COLO668 (cell line): ENCODE measurements around the gene DIAPH1.

ENCODE experiments used
- DNase-seq: peaks from one replicate; lab custom pipeline; 2025; ENCODE audit not compliant: unreplicated experiment; lab: John Stamatoyannopoulos, UW

The DIAPH1 gene

GRCh38 chr5:141522301-141522700, 96.5 kb downstream of the DIAPH1 start:
- no peak for DNase-seq

GRCh38 chr5:141521244-141521781, 97.5 kb downstream of the DIAPH1 start:
- DNase-seq: peak; percentile 3

- no peak for DNase-seq
Measured at GRCh38 chr5:141519605-141520565, 98.9 kb downstream of the DIAPH1 start.

DNA sequence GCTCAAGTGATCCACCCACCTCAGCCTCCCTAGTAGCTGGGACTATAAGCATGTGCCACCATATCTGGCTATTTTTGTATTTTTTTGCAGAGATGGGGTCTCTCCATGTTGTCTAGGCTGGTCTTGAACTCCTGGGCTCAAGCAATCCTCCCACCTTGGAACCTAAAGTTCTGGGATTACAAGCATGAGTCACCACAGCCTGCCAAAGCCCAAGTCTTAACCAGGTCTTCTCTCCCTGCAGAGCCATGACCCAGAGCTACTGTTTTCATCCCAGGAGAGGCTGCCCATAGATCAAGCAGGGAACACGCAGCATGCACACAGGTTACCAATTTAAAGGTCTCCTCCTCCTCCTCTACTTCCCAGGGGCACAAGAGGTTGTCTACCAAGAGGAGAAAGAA, 100.2 kb downstream of the DIAPH1 start:
- no peak for DNase-seq

- DNase-seq: no peak
Measured at GRCh38 chr5:141517880-141518617, 100.8 kb downstream of the DIAPH1 start.

GRCh38 chr5:141517312-141517711, 101.5 kb downstream of the DIAPH1 start:
- DNase-seq: no peak

DNA sequence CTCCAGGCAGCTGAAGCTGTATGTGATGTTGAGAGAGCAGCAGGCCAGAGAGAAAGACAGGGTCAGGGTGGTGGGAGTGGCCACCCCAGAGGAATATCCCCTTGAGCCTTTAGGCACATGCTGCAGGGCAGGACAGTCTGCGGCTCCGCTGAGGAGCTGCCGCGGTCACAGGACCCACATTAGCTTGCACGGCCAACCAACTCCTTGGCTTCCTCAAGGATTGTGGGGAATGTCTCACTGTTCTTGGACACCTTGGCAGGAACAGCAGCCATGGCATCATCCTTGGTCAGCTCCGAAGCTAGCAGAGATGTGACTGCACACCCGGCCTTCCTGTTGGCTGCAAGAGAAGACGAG, 102.2 kb downstream of the DIAPH1 start:
- no peak for DNase-seq

GRCh38 chr5:141515946-141516671, 102.7 kb downstream of the DIAPH1 start:
- DNase-seq: no peak

DNA sequence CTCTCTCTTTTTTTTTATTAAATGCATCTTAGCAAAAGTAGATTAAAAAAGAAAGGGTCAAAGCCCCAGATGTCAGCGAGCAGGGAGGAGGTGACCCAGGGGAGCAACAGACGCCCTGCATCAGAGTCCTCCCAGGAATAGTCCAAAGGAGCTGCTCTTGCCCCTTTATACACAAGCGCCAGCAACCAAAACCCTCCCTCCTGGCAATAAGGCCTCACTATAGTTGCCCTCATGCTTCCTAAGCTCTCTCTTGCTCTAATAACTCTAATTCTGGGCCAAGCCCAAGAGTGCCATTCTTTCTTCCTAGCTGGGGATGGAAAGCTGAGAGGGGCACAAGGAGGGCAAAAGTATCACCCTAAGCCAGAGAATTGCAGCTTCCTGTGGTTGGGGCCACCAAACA, 103.7 kb downstream of the DIAPH1 start:
- no peak for DNase-seq

GRCh38 chr5:141514330-141515133, 104.3 kb downstream of the DIAPH1 start:
- peak; percentile 5 for DNase-seq

DNA sequence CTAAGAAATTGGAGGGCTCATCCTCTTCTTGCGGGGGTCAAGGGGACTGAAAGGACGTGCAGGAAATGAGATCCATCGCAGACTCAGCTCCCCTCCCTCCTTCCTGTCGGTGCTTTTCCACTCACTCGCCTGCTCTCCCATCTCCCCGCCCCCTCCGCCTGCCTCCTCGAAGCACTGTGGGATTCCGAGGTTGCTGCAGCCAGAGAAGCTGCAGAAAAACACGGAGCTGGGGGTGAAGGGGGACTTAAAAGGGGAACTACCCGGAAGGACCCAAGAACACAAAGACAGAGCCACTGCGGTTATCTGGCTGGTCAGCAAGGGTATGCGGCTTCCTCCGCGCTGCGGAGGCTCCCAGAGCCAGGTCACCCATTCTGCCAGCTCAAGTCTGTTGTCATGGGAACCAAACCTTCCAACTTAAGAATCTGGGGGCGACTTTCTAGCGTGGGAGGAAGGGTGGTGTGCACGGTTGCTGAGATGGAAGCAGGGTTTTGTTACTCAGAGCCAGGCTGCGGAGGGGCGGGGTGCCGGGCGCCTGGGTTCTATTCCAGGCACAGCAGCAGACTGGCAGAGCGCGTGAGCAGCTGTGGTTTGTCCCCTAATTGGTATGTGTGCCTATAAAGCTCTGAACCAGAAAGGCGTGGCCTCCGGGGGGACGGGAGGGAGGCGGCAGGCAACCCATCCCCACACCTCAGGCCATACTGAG, 105.0 kb downstream of the DIAPH1 start:
- no peak for DNase-seq

DNA sequence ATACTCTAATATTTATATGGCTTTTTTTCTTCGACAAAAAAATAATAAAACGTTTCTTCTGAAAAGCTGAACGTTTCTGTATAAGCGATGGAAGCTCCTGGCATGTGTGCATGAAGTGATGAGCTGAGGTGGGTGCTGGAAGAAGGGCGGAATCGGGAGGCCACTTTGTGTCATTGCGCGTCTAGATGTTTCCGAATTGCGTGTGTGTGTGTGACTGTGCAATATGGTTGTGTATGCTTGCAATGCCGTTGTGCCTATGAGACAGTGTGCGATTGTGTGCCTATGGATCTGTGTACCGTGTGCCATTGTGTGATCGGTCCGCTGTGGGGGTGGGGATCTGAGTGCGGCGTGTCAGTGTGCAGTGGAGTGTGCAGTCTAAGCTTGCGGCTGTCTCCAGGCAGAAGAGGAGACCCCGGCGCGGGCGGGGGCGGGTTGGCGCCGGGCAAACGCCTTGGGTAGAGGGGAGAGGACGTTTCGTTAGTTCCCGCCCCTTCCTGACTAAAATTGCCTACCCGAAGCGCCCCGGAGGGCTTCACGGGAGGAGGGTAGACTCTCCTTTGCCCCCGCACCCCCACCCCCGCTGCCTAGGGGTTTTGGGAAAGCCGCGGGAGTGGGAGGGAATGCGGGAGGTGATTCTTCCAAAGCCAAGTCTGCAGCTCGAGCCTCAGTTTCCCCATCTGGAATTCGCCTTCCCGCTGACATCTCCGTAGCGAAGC, 105.7 kb downstream of the DIAPH1 start:
- no peak for DNase-seq

GRCh38 chr5:141512390-141512910, 106.3 kb downstream of the DIAPH1 start:
- DNase-seq: peak; percentile 69

DNA sequence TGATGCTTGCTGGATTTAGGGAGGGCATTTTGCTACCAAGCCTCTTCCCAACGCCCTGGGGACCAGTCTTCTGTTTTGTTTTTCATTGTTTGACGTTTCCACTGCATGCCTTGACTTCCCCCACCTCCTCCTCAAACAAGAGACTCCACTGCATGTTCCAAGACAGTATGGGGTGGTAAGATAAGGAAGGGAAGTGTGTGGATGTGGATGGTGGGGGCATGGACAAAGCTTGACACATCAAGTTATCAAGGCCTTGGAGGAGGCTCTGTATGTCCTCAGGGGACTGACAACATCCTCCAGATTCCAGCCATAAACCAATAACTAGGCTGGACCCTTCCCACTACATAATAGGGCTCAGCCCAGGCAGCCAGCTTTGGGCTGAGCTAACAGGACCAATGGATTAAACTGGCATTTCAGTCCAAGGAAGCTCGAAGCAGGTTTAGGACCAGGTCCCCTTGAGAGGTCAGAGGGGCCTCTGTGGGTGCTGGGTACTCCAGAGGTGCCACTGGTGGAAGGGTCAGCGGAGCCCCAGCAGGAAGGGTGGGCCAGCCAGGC, 107.0 kb downstream of the DIAPH1 start:
- DNase-seq: no peak

DNA sequence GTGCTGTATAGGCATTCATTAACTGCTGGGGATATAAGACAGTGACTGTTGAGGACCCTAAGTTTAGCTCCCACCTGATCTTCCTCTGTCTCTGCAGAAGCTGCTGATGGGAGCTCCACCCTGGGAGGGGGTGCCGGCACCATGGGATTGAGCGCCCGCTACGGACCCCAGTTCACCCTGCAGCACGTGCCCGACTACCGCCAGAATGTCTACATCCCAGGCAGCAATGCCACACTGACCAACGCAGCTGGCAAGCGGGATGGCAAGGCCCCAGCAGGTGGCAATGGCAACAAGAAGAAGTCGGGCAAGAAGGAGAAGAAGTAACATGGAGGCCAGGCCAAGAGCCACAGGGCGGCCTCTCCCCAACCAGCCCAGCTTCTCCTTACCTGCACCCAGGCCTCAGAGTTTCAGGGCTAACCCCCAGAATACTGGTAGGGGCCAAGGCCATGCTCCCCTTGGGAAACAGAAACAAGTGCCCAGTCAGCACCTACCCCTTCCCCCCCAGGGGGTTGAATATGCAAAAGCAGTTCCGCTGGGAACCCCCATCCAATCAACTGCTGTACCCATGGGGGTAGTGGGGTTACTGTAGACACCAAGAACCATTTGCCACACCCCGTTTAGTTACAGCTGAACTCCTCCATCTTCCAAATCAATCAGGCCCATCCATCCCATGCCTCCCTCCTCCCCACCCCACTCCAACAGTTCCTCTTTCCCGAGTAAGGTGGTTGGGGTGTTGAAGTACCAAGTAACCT, 107.8 kb downstream of the DIAPH1 start:
- DNase-seq: no peak

DNA sequence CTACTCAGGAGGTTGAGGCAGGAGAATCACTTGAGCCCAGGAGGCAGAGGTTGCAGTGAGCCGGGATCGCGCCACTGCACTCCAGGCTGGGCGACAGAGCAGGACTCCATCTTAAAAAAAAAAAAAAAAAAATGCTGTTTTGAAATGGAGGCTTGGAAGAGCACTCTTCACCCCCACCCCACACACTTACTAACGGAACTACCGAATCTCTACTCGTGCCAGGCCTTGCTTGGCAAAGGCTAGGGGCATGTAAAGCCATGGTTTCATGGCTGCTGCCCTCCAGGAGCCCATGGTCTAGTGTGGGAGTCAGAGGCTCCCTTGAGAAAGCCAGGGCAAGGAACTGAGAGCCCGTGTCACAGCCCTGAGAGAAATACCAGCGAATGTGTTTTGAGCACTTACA, 108.6 kb downstream of the DIAPH1 start:
- DNase-seq: no peak

DNA sequence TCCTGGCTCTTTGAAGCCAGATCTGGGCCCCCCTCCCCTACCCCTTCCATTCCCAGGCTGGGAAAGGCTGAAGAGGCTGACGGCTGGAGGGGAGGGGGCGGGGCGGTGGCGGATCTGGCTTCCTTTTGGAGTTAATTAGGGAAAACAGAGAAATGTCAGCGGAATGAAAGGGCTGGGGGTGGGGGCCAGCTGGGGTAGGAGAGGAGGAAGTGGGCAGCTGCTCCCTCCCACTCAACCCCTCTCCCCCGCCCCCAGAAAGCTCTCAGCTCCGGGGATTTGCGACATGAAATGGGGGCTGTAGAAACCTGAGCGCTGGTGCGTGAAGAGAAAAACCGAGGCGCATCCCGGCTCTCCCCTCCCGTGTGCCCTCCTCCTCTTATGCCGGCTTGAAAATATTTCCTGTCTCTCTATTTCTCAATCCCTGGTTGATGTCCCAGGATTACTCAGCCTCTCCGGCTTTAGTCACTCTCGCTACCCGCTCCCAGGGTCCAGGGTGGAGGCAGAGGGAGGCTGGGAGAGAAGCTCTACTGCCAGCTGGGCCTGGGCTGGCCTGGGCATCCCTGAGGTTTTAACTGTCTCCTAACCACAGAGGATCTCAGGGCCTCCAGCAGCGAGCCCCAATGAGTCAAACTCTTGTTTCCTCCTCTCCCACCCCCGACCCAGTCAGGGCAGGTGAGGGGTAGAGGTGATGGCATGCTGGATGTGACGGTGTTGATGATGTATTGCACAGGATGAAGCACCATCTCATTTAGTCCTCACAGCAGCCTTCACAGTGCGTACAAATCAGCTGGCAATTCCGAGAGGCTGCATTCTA, 109.8 kb downstream of the DIAPH1 start:
- no peak for DNase-seq
